GM23248 (cell line): ENCODE results near the gene METRNL. TPM values are rescaled to one million over a fixed set of nuclear protein-coding genes. Genes with fewer than 3 reads are reported as not detected.

ENCODE experiments used
- DNase-seq: peaks from one replicate; pipeline ENCODE4 v3.0.0-alpha.2; 2015
- H2AFZ ChIP-seq: fragments of 200-600 bp; sonication (generic); 2 replicates; pipeline ENCODE4 v1.6.1; 2016; ENCODE audit warnings: antibody characterized with exemption
- H3F3A ChIP-seq: fragments of 200-600 bp; sonication (generic); 2 replicates; pipeline ENCODE4 v1.6.1; 2016; ENCODE audit warnings: mild to moderate bottlenecking, antibody characterized with exemption, mixed run types; ENCODE audit not compliant: insufficient read depth
- H3K27ac ChIP-seq: fragments of 200-600 bp; sonication (generic); 2 replicates; pipeline ENCODE4 v1.5.1; 2016; ENCODE audit warnings: mild to moderate bottlenecking
- H3K27me3 ChIP-seq: fragments of 200-600 bp; sonication (generic); replicated peaks from 2 replicates; pipeline ENCODE4 v1.6.1; 2016; ENCODE audit warnings: mild to moderate bottlenecking; ENCODE audit not compliant: insufficient read depth
- H3K36me3 ChIP-seq: fragments of 200-600 bp; sonication (generic); 2 replicates; pipeline ENCODE4 v1.6.1; 2016; ENCODE audit warnings: low read depth, mild to moderate bottlenecking
- H3K4me1 ChIP-seq: fragments of 200-600 bp; sonication (generic); 2 replicates; pipeline ENCODE4 v1.6.1; 2016; ENCODE audit warnings: mild to moderate bottlenecking; ENCODE audit not compliant: insufficient read depth
- H3K4me2 ChIP-seq: fragments of 200-600 bp; sonication (generic); one replicate; pipeline ENCODE4 v1.6.1; 2016; ENCODE audit warnings: mild to moderate bottlenecking; ENCODE audit not compliant: unreplicated experiment
- H3K4me3 ChIP-seq: fragments of 200-600 bp; sonication (generic); 2 replicates; pipeline ENCODE4 v1.5.1; 2016; ENCODE audit warnings: mild to moderate bottlenecking
- H3K79me2 ChIP-seq: fragments of 200-600 bp; sonication (generic); 2 replicates; pipeline ENCODE4 v1.6.1; 2016; ENCODE audit warnings: mild to moderate bottlenecking; ENCODE audit not compliant: insufficient read depth
- H3K9ac ChIP-seq: fragments of 200-600 bp; sonication (generic); 2 replicates; pipeline ENCODE4 v1.6.1; 2016; ENCODE audit warnings: mild to moderate bottlenecking
- H3K9me2 ChIP-seq: fragments of 200-600 bp; sonication (generic); 2 replicates; pipeline ENCODE4 v1.6.1; 2016; ENCODE audit warnings: mixed run types, mild to moderate bottlenecking, moderate library complexity; ENCODE audit not compliant: insufficient read depth
- H3K9me3 ChIP-seq: fragments of 200-600 bp; sonication (generic); one replicate; pipeline ENCODE4 v1.6.1; 2017; ENCODE audit warnings: low read depth
- H4K20me1 ChIP-seq: fragments of 200-600 bp; sonication (generic); 2 replicates; pipeline ENCODE4 v1.6.0; 2016; ENCODE audit not compliant: insufficient read depth
- EZH2 ChIP-seq: fragments of 200-600 bp; sonication (generic); IDR thresholded peaks from 2 replicates; pipeline ENCODE4 v1.6.1; 2018; ENCODE audit warnings: antibody characterized with exemption, mild to moderate bottlenecking; ENCODE audit not compliant: insufficient read depth, poor library complexity, severe bottlenecking
- EZH2phosphoT487 ChIP-seq: fragments of 200-600 bp; sonication (generic); IDR thresholded peaks from 2 replicates; pipeline ENCODE4 v1.6.1; 2018; ENCODE audit warnings: antibody characterized with exemption, moderate library complexity, mild to moderate bottlenecking, low read depth; ENCODE audit not compliant: insufficient read depth
- WGBS, 2 experiments: methylation state at CpG; one replicate each; pipeline ENCODE4 v1.1.6; 2015 to 2017; ENCODE audit warnings: low lambda C conversion rate in 2 of 2, low coverage in 1 of 2; ENCODE audit errors: missing lambda C conversion rate in 2 of 2; 5-methylcytosine and 5-hydroxymethylcytosine counted together
- in situ Hi-C: fragments of 300-500 bp; cut with MboI; formaldehyde crosslinking; loops from 2 replicates; pipeline ENCODE4 v1.15.0; 2020
- polyA plus RNA-seq: library from polyadenylated mRNA; unstranded; fragments of >200 nt; fragmentation: Nextera tagmentation; extraction: Ambion mirVana; gene quantifications from 2 replicates; pipeline ENCODE4 v1.2.1, GENCODE V29; 2016
- total RNA-seq: library from RNA; depleted of rRNA; stranded (reverse); fragments of >200 nt; shearing (Covaris generic); gene quantifications from 2 replicates; pipeline ENCODE4 v1.2.3, GENCODE V29; 2014

The METRNL gene
- total and polyA plus RNA-seq, 2 experiments from 2014 or later: 28.4 to 305 TPM

DNA sequence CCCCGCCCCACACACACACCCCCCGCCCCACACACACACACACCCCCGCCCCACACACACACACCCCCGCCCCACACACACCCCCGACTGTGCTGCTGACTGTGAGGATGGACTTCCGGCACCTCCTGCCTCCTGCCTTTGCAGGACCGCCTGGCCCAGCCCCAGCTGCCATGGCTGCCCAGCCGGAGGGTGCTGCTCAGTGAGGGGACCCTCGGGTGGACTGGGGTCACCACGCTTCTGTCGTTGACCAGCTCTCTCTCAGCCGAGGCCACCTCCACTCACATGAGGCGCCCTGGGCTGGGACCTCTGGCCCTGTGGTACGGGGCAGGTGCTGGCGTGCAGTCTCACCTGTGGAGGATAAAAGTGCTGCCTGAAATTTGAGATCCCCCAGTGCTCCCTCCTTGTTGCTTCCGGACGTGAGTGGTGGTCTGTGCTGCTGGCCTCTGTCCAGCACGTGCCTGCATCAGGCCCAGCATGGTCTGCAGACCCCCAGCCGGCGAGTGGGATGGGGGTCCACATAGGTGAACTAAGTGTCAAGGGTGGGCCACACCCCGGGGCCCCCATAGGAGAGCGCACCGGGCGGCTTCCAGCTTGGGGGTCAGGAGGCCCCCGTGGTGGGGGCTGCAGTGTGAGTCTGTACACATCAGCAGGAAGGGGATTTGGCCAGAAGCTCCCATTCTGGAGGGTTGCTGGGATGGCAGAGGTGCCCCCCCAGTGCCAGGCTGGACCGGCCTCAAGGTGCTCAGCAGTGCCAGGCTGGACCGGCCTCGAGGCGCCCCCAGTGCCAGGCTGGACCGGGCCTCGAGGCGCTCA lies 11.2 kb downstream of the METRNL start:
- TF ChIP-seq EZH2 (no peak), EZH2phosphoT487 (no peak)
- peaks cover 96% of the 10 kb centered on the region for H3K79me2 ChIP-seq
- H3F3A ChIP-seq: peaks cover 34% of the 10 kb centered on the region
- no peaks in the 10 kb centered on the region for H3K27me3 ChIP-seq
- H4K20me1 ChIP-seq: no peaks in the 10 kb centered on the region; the same call in 1 of the 2 replicates
- peak overlapping the region; percentile 38 for H3K9ac ChIP-seq
- H3K4me2 ChIP-seq: no peak overlapping the region
- DNase-seq: no peak
- H3K9me3 ChIP-seq: no peaks in the 10 kb centered on the region
- in situ Hi-C loops: no loop called here
- no peak overlapping the region for H3K4me3 ChIP-seq
- no peak overlapping the region for H2AFZ ChIP-seq
- peaks cover 25% of the 10 kb centered on the region for H3K4me1 ChIP-seq
- H3K36me3 ChIP-seq: peaks cover 41% of the 10 kb centered on the region
- peak overlapping the region; percentile 39 for H3K27ac ChIP-seq
- whole genome bisulfite sequencing, 2 experiments: 73% methylated on average over 27 to 32 of the region's 32 CpGs
- no peaks in the 10 kb centered on the region for H3K9me2 ChIP-seq

DNA sequence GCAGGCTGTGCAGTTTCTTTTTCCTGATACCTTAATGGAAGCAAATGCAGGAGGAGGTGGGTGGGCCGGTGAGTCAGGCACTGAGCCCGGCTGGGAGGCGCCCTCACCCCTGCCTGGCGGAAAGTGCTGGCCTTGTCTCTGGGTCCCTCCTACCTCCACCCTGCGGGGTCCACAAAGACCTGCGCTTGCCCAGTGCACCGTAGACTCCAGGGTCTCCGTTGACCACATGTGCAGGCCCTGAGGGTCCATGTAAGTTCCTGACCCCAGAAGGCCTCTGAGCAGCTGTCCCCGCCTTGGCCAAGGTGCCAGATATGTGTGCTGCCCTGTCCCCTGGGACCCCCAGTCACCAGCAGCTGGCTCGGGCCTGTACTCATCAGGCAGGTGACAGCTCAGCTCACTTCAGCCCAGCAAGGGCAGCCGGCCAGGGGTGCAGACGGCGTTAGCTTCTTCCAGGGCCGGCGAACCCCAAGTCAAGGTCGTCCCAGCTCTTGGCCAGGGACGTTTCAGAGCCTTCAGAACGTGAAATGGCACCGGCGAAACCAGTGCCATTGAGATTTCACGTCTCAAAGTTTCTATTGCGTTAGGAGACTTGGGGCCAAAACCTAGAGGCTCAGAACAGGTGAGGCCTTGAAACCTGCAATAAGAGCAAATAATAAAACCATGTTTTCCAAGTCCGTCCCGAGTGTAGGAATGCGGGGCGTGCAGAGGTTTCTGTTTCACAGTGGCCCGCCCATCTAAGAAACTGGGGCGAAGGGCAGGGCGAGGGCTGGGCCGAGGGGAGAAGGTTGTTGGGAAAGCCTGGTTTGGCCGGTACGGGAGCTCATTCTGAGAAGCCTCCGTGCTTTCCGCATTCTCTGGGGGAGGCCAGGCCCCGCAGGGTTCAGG lies 12.1 kb downstream of the METRNL start:
- Histone ChIP-seq H3K4me2 (no peak overlapping the region), H3K4me1 (peaks cover 16% of the 10 kb centered on the region), H3K4me3 (no peak overlapping the region), H3K9me3 (no peaks in the 10 kb centered on the region), H3F3A (peaks cover 34% of the 10 kb centered on the region), H3K27me3 (no peaks in the 10 kb centered on the region), H2AFZ (no peak overlapping the region), H4K20me1 (no peaks in the 10 kb centered on the region; the same call in 1 of the 2 replicates), H3K9ac (peak overlapping the region; percentile 38), H3K27ac (peak overlapping the region; percentile 39), H3K9me2 (no peaks in the 10 kb centered on the region), H3K36me3 (peaks cover 48% of the 10 kb centered on the region), H3K79me2 (peaks cover 96% of the 10 kb centered on the region)
- TF ChIP-seq EZH2 (no peak), EZH2phosphoT487 (no peak)
- in situ Hi-C loops: no loop called here
- 72 to 77% methylated on average over 35 of the region's 35 CpGs for WGBS, 2 experiments
- DNase-seq: peak; percentile 72

GRCh38 chr17:83092186-83092585 lies 12.8 kb downstream of the METRNL start:
- no peaks in the 10 kb centered on the region; the same call in 1 of the 2 replicates for H4K20me1 ChIP-seq
- 91 to 95% methylated on average over 17 to 26 of the region's 26 CpGs for WGBS, 2 experiments

DNA sequence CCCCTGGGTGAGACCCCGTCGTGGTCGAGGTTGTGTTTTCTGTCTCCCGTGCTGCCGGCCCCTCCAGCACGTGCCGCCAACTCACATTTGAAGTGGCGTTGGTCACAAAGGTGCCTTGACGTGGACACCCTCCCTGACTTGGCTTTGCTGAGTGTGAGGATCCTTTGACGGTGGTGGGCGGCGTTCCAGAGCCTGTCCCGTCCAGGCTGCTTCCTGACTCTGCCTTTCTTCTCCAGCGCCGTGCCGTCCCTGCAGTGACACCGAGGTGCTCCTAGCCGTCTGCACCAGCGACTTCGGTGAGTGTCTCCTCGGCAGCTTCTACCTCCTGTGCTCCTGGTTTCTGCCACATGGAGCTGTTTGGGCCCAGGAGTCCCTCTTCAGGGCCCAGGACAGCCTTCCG lies 13.5 kb downstream of the METRNL start:
- H3K27ac ChIP-seq: no peak overlapping the region
- H4K20me1 ChIP-seq: no peaks in the 10 kb centered on the region; the same call in 1 of the 2 replicates
- H3K9me2 ChIP-seq: no peaks in the 10 kb centered on the region
- TF ChIP-seq EZH2: no peak
- no peak for TF ChIP-seq EZH2phosphoT487
- H3F3A ChIP-seq: peaks cover 31% of the 10 kb centered on the region
- no peak overlapping the region for H3K9ac ChIP-seq
- peaks cover 50% of the 10 kb centered on the region for H3K36me3 ChIP-seq
- peaks cover 6% of the 10 kb centered on the region for H3K4me1 ChIP-seq
- in situ Hi-C loops: no loop called here
- H3K9me3 ChIP-seq: no peaks in the 10 kb centered on the region
- no peaks in the 10 kb centered on the region for H3K27me3 ChIP-seq
- 87 to 94% methylated on average over 22 of the region's 22 CpGs for WGBS, 2 experiments
- H2AFZ ChIP-seq: no peak overlapping the region
- DNase-seq: no peak
- H3K79me2 ChIP-seq: peaks cover 90% of the 10 kb centered on the region
- no peak overlapping the region for H3K4me2 ChIP-seq
- H3K4me3 ChIP-seq: no peak overlapping the region

More at GRCh38 chr17:83092186-83092585, 12.8 kb downstream of the METRNL start:
- H3K9me3 ChIP-seq: no peaks in the 10 kb centered on the region
- H3K4me2 ChIP-seq: no peak overlapping the region
- H3K4me1 ChIP-seq: peaks cover 9% of the 10 kb centered on the region
- peaks cover 34% of the 10 kb centered on the region for H3F3A ChIP-seq
- in situ Hi-C loops: no loop called here
- TF ChIP-seq EZH2phosphoT487 (no peak), EZH2 (no peak)
- no peak overlapping the region for H3K9ac ChIP-seq
- H3K27me3 ChIP-seq: no peaks in the 10 kb centered on the region
- H3K79me2 ChIP-seq: peaks cover 96% of the 10 kb centered on the region
- no peak overlapping the region for H3K27ac ChIP-seq
- H2AFZ ChIP-seq: no peak overlapping the region
- no peaks in the 10 kb centered on the region for H3K9me2 ChIP-seq
- H3K4me3 ChIP-seq: no peak overlapping the region
- no peak for DNase-seq
- peaks cover 50% of the 10 kb centered on the region for H3K36me3 ChIP-seq
